Activated T-cell treated with anti-CD3 and anti-CD28 coated beads, Interleukin-2, amount 50 U/mL, for 24 hours (primary cell): ENCODE data around the gene KRTAP21-1.
"Not testable (repeated sequence)": the region's sequence is repeated elsewhere in the genome, so short reads cannot be mapped to it uniquely, and the experiment has no call there.

Source experiments
- DNase-seq: peaks from one replicate; pipeline ENCODE4 v3.0.0-alpha.2; 2020
- H3K27ac Mint-ChIP-seq: 2 replicates; pipeline ENCODE4 v1.8.0; 2020; ENCODE audit warnings: mild to moderate bottlenecking, mixed read lengths
- H3K27me3 Mint-ChIP-seq: 2 replicates; pipeline ENCODE4 v1.8.0; 2020; ENCODE audit warnings: mixed read lengths
- H3K36me3 Mint-ChIP-seq: 2 replicates; pipeline ENCODE4 v1.8.0; 2020; ENCODE audit warnings: low read depth, mixed read lengths
- H3K4me1 Mint-ChIP-seq: 2 replicates; pipeline ENCODE4 v1.8.0; 2020; ENCODE audit warnings: low read depth, mixed read lengths
- H3K4me3 Mint-ChIP-seq: 2 replicates; pipeline ENCODE4 v1.8.0; 2020; ENCODE audit warnings: mild to moderate bottlenecking, moderate library complexity, mixed read lengths
- H3K9me3 Mint-ChIP-seq: 2 replicates; pipeline ENCODE4 v1.8.0; 2020; ENCODE audit warnings: mixed read lengths

KRTAP21-1 gene

GRCh38 chr21:30755328-30755727 lies at the start of gene KRTAP21-1:
Gene KRTAP21-1 (minus strand): TSS chr21:30755428. CDS start chr21:30755378, 50 bp downstream.
- H3K27me3 Mint-ChIP-seq, H3K9me3 Mint-ChIP-seq, H3K4me1 Mint-ChIP-seq, H3K36me3 Mint-ChIP-seq, DNase-seq, H3K4me3 Mint-ChIP-seq, H3K27ac Mint-ChIP-seq: not testable (repeated sequence)

- peaks cover 20% of the 10 kb centered on the region for H3K27me3 Mint-ChIP-seq
- no peaks in the 10 kb centered on the region for H3K9me3 Mint-ChIP-seq
- H3K27ac Mint-ChIP-seq: no peak overlapping the region
- no peaks in the 10 kb centered on the region for H3K36me3 Mint-ChIP-seq
- no peak for DNase-seq
- no peak overlapping the region for H3K4me3 Mint-ChIP-seq
- H3K4me1 Mint-ChIP-seq: no peaks in the 10 kb centered on the region
These were observed 45.4 kb upstream of the KRTAP21-1 start for GRCh38 chr21:30800605-30801004.

- Mint-ChIP-seq H3K27ac (no peak overlapping the region), H3K36me3 (no peaks in the 10 kb centered on the region), H3K27me3 (peaks cover 15% of the 10 kb centered on the region), H3K9me3 (no peaks in the 10 kb centered on the region), H3K4me1 (no peaks in the 10 kb centered on the region), H3K4me3 (no peak overlapping the region)
- DNase-seq: no peak
These were observed 38.5 kb upstream of the KRTAP21-1 start for GRCh38 chr21:30793581-30794314.

GRCh38 chr21:30779249-30779648 lies 24.0 kb upstream of the KRTAP21-1 start:
- peaks cover 4% of the 10 kb centered on the region for H3K9me3 Mint-ChIP-seq
- no peak overlapping the region for H3K27ac Mint-ChIP-seq
- H3K4me3 Mint-ChIP-seq: no peak overlapping the region
- H3K36me3 Mint-ChIP-seq: no peaks in the 10 kb centered on the region
- H3K27me3 Mint-ChIP-seq: peaks cover 15% of the 10 kb centered on the region
- no peak for DNase-seq
- no peaks in the 10 kb centered on the region for H3K4me1 Mint-ChIP-seq

- Mint-ChIP-seq H3K9me3 (peaks cover 4% of the 10 kb centered on the region), H3K36me3 (no peaks in the 10 kb centered on the region), H3K27me3 (peaks cover 3% of the 10 kb centered on the region), H3K4me3 (no peak overlapping the region), H3K27ac (no peak overlapping the region), H3K4me1 (no peaks in the 10 kb centered on the region)
- DNase-seq: no peak
These were observed 14.7 kb upstream of the KRTAP21-1 start for GRCh38 chr21:30769724-30770431.

GRCh38 chr21:30760776-30761175 lies 5.5 kb upstream of the KRTAP21-1 start:
- Mint-ChIP-seq H3K9me3 (no peaks in the 10 kb centered on the region), H3K27ac (no peak overlapping the region), H3K4me3 (no peak overlapping the region), H3K4me1 (no peaks in the 10 kb centered on the region), H3K36me3 (no peaks in the 10 kb centered on the region), H3K27me3 (peaks cover 4% of the 10 kb centered on the region)
- DNase-seq: no peak

GRCh38 chr21:30758306-30758705 lies 3.1 kb upstream of the KRTAP21-1 start:
- Mint-ChIP-seq H3K27me3 (peaks cover 4% of the 10 kb centered on the region), H3K4me1 (no peaks in the 10 kb centered on the region), H3K9me3 (no peaks in the 10 kb centered on the region), H3K36me3 (no peaks in the 10 kb centered on the region), H3K4me3 (no peak overlapping the region), H3K27ac (no peak overlapping the region)
- no peak for DNase-seq

- H3K36me3 Mint-ChIP-seq: no peaks in the 10 kb centered on the region
- H3K27ac Mint-ChIP-seq: no peak within 1 kb of the TSS
- no peaks in the 10 kb centered on the region for H3K4me1 Mint-ChIP-seq
- H3K9me3 Mint-ChIP-seq: no peaks in the 10 kb centered on the region
- H3K27me3 Mint-ChIP-seq: no peaks in the 10 kb centered on the region
- no peak within 1 kb of the TSS for H3K4me3 Mint-ChIP-seq
- DNase-seq: no peak
These were observed 8.1 kb downstream of the KRTAP21-1 start, which contains the start of gene KRTAP21-2 for GRCh38 chr21:30747159-30747558. Gene KRTAP21-2 (minus strand): TSS chr21:30747259. CDS start chr21:30747202, 57 bp downstream.

GRCh38 chr21:30740462-30740861 lies 14.8 kb downstream of the KRTAP21-1 start:
- Mint-ChIP-seq H3K27ac (no peak overlapping the region), H3K9me3 (no peaks in the 10 kb centered on the region), H3K4me3 (no peak overlapping the region), H3K4me1 (no peaks in the 10 kb centered on the region), H3K27me3 (peaks cover 4% of the 10 kb centered on the region), H3K36me3 (no peaks in the 10 kb centered on the region)
- no peak for DNase-seq

GRCh38 chr21:30733026-30733425 lies 22.2 kb downstream of the KRTAP21-1 start:
- Mint-ChIP-seq H3K9me3 (no peaks in the 10 kb centered on the region), H3K27ac (no peak overlapping the region), H3K4me3 (no peak overlapping the region), H3K4me1 (no peaks in the 10 kb centered on the region), H3K27me3 (peaks cover 7% of the 10 kb centered on the region), H3K36me3 (no peaks in the 10 kb centered on the region)
- no peak for DNase-seq

- Mint-ChIP-seq H3K9me3 (no peaks in the 10 kb centered on the region), H3K36me3 (no peaks in the 10 kb centered on the region)
These were observed 28.5 kb downstream of the KRTAP21-1 start for GRCh38 chr21:30726726-30727125.

GRCh38 chr21:30719401-30719800 lies 35.8 kb downstream of the KRTAP21-1 start:
- no peaks in the 10 kb centered on the region for H3K36me3 Mint-ChIP-seq
- H3K27ac Mint-ChIP-seq: peak overlapping the region; percentile 88
- no peak for DNase-seq
- peaks cover 4% of the 10 kb centered on the region for H3K27me3 Mint-ChIP-seq
- H3K4me1 Mint-ChIP-seq: peaks cover 26% of the 10 kb centered on the region
- peak overlapping the region; percentile 15 for H3K4me3 Mint-ChIP-seq
- H3K9me3 Mint-ChIP-seq: peaks cover 3% of the 10 kb centered on the region

More at GRCh38 chr21:30726726-30727125, 28.5 kb downstream of the KRTAP21-1 start:
- Mint-ChIP-seq H3K4me1 (no peaks in the 10 kb centered on the region), H3K27me3 (peaks cover 21% of the 10 kb centered on the region), H3K27ac (no peak overlapping the region), H3K4me3 (no peak overlapping the region)
- no peak for DNase-seq

GRCh38 chr21:30718239-30718909 lies 36.9 kb downstream of the KRTAP21-1 start, which contains the start of gene KRTAP21-3:
Gene KRTAP21-3 (minus strand): TSS chr21:30718777. CDS start chr21:30718759, 18 bp downstream.
- peaks cover 5% of the 10 kb centered on the region for H3K9me3 Mint-ChIP-seq
- H3K36me3 Mint-ChIP-seq: no peaks in the 10 kb centered on the region
- peak within 1 kb of the TSS; percentile 27 for H3K4me3 Mint-ChIP-seq
- H3K4me1 Mint-ChIP-seq: peaks cover 28% of the 10 kb centered on the region
- peak within 1 kb of the TSS; percentile 88 for H3K27ac Mint-ChIP-seq
- no peak for DNase-seq
- peaks cover 4% of the 10 kb centered on the region for H3K27me3 Mint-ChIP-seq

GRCh38 chr21:30717105-30717504 lies 38.1 kb downstream of the KRTAP21-1 start:
- H3K4me3 Mint-ChIP-seq: no peak overlapping the region
- H3K9me3 Mint-ChIP-seq: peaks cover 5% of the 10 kb centered on the region
- H3K27ac Mint-ChIP-seq: peak overlapping the region; percentile 82

More at GRCh38 chr21:30717105-30717504, 38.1 kb downstream of the KRTAP21-1 start:
- no peaks in the 10 kb centered on the region for H3K27me3 Mint-ChIP-seq
- peaks cover 28% of the 10 kb centered on the region for H3K4me1 Mint-ChIP-seq
- DNase-seq: no peak
- no peaks in the 10 kb centered on the region for H3K36me3 Mint-ChIP-seq
